ENCODE results near the gene NOVA2.

- TF ChIP-seq REST (IDR thresholded peaks at IDR 0.05; ENCODE audit: low read depth, low read length) (no peak), CTCF (IDR thresholded peaks at IDR 0.05) (no peak)
Observed at GRCh38 chr19:46006411-46006810, 32.7 kb upstream of the NOVA2 start.
